NB4 (cell line): ENCODE data around the gene SNX14.
"Not testable (repeated sequence)": the region's sequence is repeated elsewhere in the genome, so short reads cannot be mapped to it uniquely, and the experiment has no call there.

ENCODE experiments used
- DNase-seq: peaks from one replicate; pipeline ENCODE4 v3.0.0; 2010; ENCODE audit warnings: low read depth
- H3K4me3 ChIP-seq: one replicate; pipeline ENCODE4 v1.5.1; 2011; ENCODE audit warnings: mild to moderate bottlenecking, low read depth, low read length, moderate library complexity
- MYC ChIP-seq: IDR thresholded peaks from 2 replicates; pipeline ENCODE4 v1.6.1; 2011; ENCODE audit warnings: low read depth, low read length
- POLR2A ChIP-seq: IDR thresholded peaks from 2 replicates; pipeline ENCODE4 v1.6.1; 2011; ENCODE audit warnings: mild to moderate bottlenecking; ENCODE audit not compliant: insufficient read length; ENCODE audit errors: extremely low read depth
- TF ChIP-seq, protein P1 (sequence below): IDR thresholded peaks from 2 replicates; pipeline ENCODE4 v1.6.1; 2011; ENCODE audit warnings: low read depth, low read length
- TF ChIP-seq, protein P2 (sequence below): IDR thresholded peaks from one replicate; pipeline ENCODE4 v1.5.1; 2012; ENCODE audit warnings: low read depth, low read length

SNX14 gene

DNA sequence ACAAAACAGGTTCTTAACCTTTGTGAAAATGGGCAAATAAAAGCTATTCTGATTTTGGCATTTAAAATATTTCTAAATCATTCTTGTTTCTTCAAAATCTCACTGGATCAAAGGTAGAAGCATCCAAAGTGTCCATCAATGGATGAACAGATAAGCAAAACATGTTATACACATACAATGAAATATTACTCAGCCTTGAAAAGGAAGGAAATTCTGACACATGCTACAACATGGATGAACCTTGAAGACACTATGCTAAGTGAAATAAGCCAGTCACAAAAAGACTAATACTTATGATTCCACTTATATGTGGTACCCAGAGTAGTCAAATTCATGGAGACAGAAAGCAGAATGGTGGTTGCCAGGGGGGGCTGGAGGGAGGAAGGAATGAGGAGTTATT lies 45.9 kb downstream of the SNX14 start:
- no peak for DNase-seq
- TF ChIP-seq POLR2A (no peak), MYC (no peak)
- TF ChIP-seq, protein P1, sequence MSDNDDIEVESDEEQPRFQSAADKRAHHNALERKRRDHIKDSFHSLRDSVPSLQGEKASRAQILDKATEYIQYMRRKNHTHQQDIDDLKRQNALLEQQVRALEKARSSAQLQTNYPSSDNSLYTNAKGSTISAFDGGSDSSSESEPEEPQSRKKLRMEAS: no peak
- TF ChIP-seq, protein P2, sequence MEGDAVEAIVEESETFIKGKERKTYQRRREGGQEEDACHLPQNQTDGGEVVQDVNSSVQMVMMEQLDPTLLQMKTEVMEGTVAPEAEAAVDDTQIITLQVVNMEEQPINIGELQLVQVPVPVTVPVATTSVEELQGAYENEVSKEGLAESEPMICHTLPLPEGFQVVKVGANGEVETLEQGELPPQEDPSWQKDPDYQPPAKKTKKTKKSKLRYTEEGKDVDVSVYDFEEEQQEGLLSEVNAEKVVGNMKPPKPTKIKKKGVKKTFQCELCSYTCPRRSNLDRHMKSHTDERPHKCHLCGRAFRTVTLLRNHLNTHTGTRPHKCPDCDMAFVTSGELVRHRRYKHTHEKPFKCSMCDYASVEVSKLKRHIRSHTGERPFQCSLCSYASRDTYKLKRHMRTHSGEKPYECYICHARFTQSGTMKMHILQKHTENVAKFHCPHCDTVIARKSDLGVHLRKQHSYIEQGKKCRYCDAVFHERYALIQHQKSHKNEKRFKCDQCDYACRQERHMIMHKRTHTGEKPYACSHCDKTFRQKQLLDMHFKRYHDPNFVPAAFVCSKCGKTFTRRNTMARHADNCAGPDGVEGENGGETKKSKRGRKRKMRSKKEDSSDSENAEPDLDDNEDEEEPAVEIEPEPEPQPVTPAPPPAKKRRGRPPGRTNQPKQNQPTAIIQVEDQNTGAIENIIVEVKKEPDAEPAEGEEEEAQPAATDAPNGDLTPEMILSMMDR: no peak
- no peak overlapping the region for H3K4me3 ChIP-seq

DNA sequence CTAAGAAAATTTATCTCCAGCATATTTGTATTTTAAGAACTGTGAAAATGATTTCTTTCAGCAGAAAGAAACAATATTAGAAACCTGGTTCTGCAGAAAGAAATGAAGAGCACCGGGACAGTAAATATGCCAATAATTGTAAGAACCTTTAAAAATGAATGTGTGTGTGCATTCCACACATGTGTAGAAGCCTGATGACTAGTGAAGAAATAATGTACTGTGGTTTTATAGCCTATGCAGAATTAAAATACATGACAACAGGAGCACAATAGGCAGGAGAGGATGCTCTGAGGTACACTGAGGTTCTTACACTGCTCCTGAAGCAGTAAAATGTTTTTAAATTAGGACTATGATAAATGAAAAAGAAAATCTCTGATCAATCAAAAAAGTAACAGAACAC lies 48.9 kb downstream of the SNX14 start:
- TF ChIP-seq, protein P2: no peak
- TF ChIP-seq, protein P1: no peak
- no peak for TF ChIP-seq POLR2A
- no peak for TF ChIP-seq MYC
- H3K4me3 ChIP-seq: no peak overlapping the region
- DNase-seq: no peak

DNA sequence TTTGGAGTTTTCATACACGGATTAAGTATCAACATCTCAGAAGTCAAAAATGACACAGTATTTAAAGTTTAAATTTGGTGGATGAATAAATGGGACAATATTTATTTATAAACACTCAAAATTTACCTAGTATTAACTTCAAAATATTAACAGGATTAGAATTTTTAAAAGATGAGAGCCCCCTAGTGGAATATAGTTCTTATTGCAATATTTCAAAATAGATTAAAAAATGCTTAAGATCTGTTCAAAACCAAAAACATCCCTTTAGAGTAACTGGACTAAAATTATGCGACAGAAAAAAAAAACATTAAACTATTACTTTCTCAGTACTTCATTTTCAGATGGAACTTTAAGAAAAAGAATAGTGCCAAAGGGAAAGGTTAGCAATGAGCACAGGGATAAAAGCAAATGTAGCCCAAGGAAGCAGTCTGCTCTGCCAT lies 56.6 kb downstream of the SNX14 start:
- H3K4me3 ChIP-seq: no peak overlapping the region
- TF ChIP-seq POLR2A (no peak), MYC (no peak)
- TF ChIP-seq, protein P2: no peak
- TF ChIP-seq, protein P1: no peak
- peak; percentile 6 for DNase-seq

DNA sequence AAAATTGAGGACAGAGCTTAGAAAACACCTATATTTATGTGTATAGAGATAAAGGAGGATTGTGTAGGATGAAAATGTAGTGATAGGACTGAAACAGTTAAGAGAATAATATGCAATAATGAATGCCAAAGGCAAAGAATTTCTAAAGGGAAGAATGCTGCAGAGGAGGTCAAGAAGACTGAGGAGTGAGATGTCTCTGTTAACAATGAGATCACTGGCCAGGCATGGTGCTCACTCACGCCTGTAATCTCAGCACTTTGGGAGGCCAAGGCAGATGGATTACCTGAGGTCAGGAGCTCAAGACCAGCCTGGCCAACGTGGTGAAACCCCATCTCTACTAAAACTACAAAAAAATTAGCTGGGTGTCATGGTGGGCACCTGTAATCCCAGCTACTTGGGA lies 69.4 kb downstream of the SNX14 start:
- DNase-seq, H3K4me3 ChIP-seq: not testable (repeated sequence)

DNA sequence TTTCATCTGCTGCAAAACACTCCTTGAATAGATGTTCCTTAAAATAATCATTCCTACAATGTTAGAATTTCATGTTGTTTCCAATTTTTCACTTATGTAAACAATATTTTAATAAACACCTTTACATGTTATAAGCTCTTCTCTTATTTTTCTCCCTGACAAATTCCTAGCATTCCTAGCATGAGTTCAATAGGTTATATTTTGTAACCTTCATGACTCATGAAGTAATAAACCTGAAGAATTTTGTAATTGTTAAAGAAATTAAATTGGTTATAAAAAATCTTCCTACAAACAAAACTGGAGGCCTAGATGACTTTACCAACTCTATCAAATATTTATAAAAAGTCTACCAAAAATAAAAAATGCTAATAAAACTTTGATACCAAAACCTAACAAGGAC lies 77.5 kb downstream of the SNX14 start:
- H3K4me3 ChIP-seq: no peak overlapping the region
- TF ChIP-seq MYC: no peak
- TF ChIP-seq POLR2A: no peak
- TF ChIP-seq, protein P2: no peak
- TF ChIP-seq, protein P1: no peak
- DNase-seq: no peak

DNA sequence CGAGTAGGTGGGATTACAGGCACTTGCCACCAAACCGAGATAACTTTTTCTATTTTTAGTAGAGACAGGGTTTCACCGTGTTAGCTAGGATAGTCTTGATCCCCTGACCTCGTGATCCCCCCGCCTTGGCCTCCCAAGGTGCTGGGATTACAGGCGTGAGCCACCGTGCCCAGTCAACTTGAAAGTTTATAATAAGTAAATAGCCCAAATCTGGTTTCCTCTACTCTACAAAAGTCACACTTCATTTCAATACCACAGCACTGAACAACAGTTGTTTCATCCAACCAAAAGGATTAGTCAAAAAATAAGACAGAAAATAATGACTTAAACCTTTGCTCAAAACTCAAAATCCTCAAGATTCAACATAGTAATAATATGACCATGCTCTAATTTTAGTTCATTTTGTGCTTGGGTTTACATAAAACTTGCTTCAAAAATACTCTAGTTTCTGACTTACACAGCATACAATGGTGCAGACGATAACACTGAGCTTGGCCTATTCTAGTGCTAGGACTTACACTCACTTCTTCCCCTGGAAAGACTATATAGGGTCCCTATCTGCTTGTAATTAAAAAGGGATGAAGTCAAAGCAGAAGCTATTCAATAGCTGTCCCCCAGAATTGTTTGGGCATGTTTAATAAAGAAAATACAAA lies 87.1 kb downstream of the SNX14 start:
- no peak overlapping the region for H3K4me3 ChIP-seq

More for the DNA sequence above, 87.1 kb downstream of the SNX14 start:
- TF ChIP-seq, protein P2: no peak
- TF ChIP-seq POLR2A: no peak
- no peak for TF ChIP-seq MYC
- TF ChIP-seq, protein P1: no peak
- DNase-seq: no peak
